ENCODE results near the gene ZNF516. TPM values are rescaled to one million over a fixed set of nuclear protein-coding genes. Genes with fewer than 3 reads are reported as not detected.

Gene ZNF516
- total RNA-seq, 2 experiments from 2014 or later: 6.5 to 8.6 TPM

- Mint-ChIP-seq H3K36me3 (no peaks in the 10 kb centered on the region), H3K27ac (no peak overlapping the region), H3K4me1 (peaks cover 15% of the 10 kb centered on the region), H3K4me3 (peak overlapping the region; percentile 55), H3K27me3 (peaks cover 55% of the 10 kb centered on the region), H3K9me3 (no peaks in the 10 kb centered on the region)
- no peak for DNase-seq
Measured at GRCh38 chr18:76518860-76519538, 24.0 kb upstream of the ZNF516 start.

- peaks cover 52% of the 10 kb centered on the region for H3K27me3 Mint-ChIP-seq
- no peak for DNase-seq
- H3K9me3 Mint-ChIP-seq: no peaks in the 10 kb centered on the region
- H3K27ac Mint-ChIP-seq: no peak overlapping the region
- peaks cover 15% of the 10 kb centered on the region for H3K4me1 Mint-ChIP-seq
- no peaks in the 10 kb centered on the region for H3K36me3 Mint-ChIP-seq
- peak overlapping the region; percentile 55 for H3K4me3 Mint-ChIP-seq
Measured at GRCh38 chr18:76518123-76518859, 23.2 kb upstream of the ZNF516 start.

- Mint-ChIP-seq H3K36me3 (no peaks in the 10 kb centered on the region), H3K4me1 (peaks cover 15% of the 10 kb centered on the region), H3K27me3 (peaks cover 47% of the 10 kb centered on the region), H3K27ac (no peak overlapping the region), H3K4me3 (no peak overlapping the region), H3K9me3 (no peaks in the 10 kb centered on the region)
- no peak for DNase-seq
Measured at GRCh38 chr18:76515576-76515975, 20.5 kb upstream of the ZNF516 start.

GRCh38 chr18:76514573-76514972, 19.5 kb upstream of the ZNF516 start:
- H3K4me3 Mint-ChIP-seq: no peak overlapping the region

GRCh38 chr18:76507830-76508385, 12.9 kb upstream of the ZNF516 start:
- H3K9me3 Mint-ChIP-seq: no peaks in the 10 kb centered on the region
- H3K27ac Mint-ChIP-seq: no peak overlapping the region
- DNase-seq: no peak
- no peaks in the 10 kb centered on the region for H3K36me3 Mint-ChIP-seq
- no peaks in the 10 kb centered on the region for H3K4me1 Mint-ChIP-seq
- H3K27me3 Mint-ChIP-seq: no peaks in the 10 kb centered on the region
- no peak overlapping the region for H3K4me3 Mint-ChIP-seq

More at GRCh38 chr18:76514573-76514972, 19.5 kb upstream of the ZNF516 start:
- Mint-ChIP-seq H3K9me3 (no peaks in the 10 kb centered on the region), H3K4me1 (peaks cover 15% of the 10 kb centered on the region), H3K27me3 (peaks cover 45% of the 10 kb centered on the region), H3K36me3 (no peaks in the 10 kb centered on the region), H3K27ac (no peak overlapping the region)
- no peak for DNase-seq

GRCh38 chr18:76506974-76507764, 12.1 kb upstream of the ZNF516 start:
- DNase-seq: no peak
- no peak overlapping the region for H3K27ac Mint-ChIP-seq
- no peaks in the 10 kb centered on the region for H3K36me3 Mint-ChIP-seq
- H3K4me3 Mint-ChIP-seq: no peak overlapping the region
- H3K27me3 Mint-ChIP-seq: no peaks in the 10 kb centered on the region
- no peaks in the 10 kb centered on the region for H3K4me1 Mint-ChIP-seq
- H3K9me3 Mint-ChIP-seq: no peaks in the 10 kb centered on the region

- H3K9me3 Mint-ChIP-seq: no peaks in the 10 kb centered on the region
Measured at GRCh38 chr18:76506395-76506794, 11.4 kb upstream of the ZNF516 start.

GRCh38 chr18:76505614-76506013, 10.6 kb upstream of the ZNF516 start:
- Mint-ChIP-seq H3K4me1 (no peaks in the 10 kb centered on the region), H3K27me3 (no peaks in the 10 kb centered on the region), H3K9me3 (no peaks in the 10 kb centered on the region), H3K4me3 (no peak overlapping the region), H3K36me3 (no peaks in the 10 kb centered on the region), H3K27ac (no peak overlapping the region)
- DNase-seq: no peak

More at GRCh38 chr18:76506395-76506794, 11.4 kb upstream of the ZNF516 start:
- Mint-ChIP-seq H3K36me3 (no peaks in the 10 kb centered on the region), H3K4me1 (no peaks in the 10 kb centered on the region), H3K27ac (no peak overlapping the region), H3K4me3 (no peak overlapping the region), H3K27me3 (no peaks in the 10 kb centered on the region)
- no peak for DNase-seq

GRCh38 chr18:76504749-76505148, 9.7 kb upstream of the ZNF516 start:
- Mint-ChIP-seq H3K4me1 (no peaks in the 10 kb centered on the region), H3K9me3 (no peaks in the 10 kb centered on the region), H3K27me3 (no peaks in the 10 kb centered on the region), H3K36me3 (no peaks in the 10 kb centered on the region), H3K4me3 (no peak overlapping the region), H3K27ac (no peak overlapping the region)
- DNase-seq: no peak

- no peak for DNase-seq
- H3K4me1 Mint-ChIP-seq: no peaks in the 10 kb centered on the region
- no peaks in the 10 kb centered on the region for H3K36me3 Mint-ChIP-seq
- no peaks in the 10 kb centered on the region for H3K27me3 Mint-ChIP-seq
- H3K27ac Mint-ChIP-seq: no peak overlapping the region
- H3K9me3 Mint-ChIP-seq: no peaks in the 10 kb centered on the region
- no peak overlapping the region for H3K4me3 Mint-ChIP-seq
Measured at GRCh38 chr18:76503649-76504386, 8.8 kb upstream of the ZNF516 start.

- Mint-ChIP-seq H3K4me1 (no peaks in the 10 kb centered on the region), H3K4me3 (no peak overlapping the region), H3K36me3 (no peaks in the 10 kb centered on the region), H3K9me3 (no peaks in the 10 kb centered on the region), H3K27ac (no peak overlapping the region), H3K27me3 (no peaks in the 10 kb centered on the region)
- DNase-seq: no peak
Measured at GRCh38 chr18:76502551-76502950, 7.5 kb upstream of the ZNF516 start.

- DNase-seq: no peak
- H3K4me3 Mint-ChIP-seq: no peak overlapping the region
- H3K27me3 Mint-ChIP-seq: peaks cover 11% of the 10 kb centered on the region
- H3K36me3 Mint-ChIP-seq: no peaks in the 10 kb centered on the region
- H3K9me3 Mint-ChIP-seq: no peaks in the 10 kb centered on the region
- no peak overlapping the region for H3K27ac Mint-ChIP-seq
- peaks cover 2% of the 10 kb centered on the region for H3K4me1 Mint-ChIP-seq
Measured at GRCh38 chr18:76499637-76500340, 4.7 kb upstream of the ZNF516 start.

GRCh38 chr18:76499021-76499420, 4.0 kb upstream of the ZNF516 start:
- H3K36me3 Mint-ChIP-seq: no peaks in the 10 kb centered on the region
- H3K9me3 Mint-ChIP-seq: no peaks in the 10 kb centered on the region
- H3K27ac Mint-ChIP-seq: no peak overlapping the region
- peaks cover 11% of the 10 kb centered on the region for H3K27me3 Mint-ChIP-seq
- DNase-seq: no peak
- H3K4me3 Mint-ChIP-seq: no peak overlapping the region
- H3K4me1 Mint-ChIP-seq: peaks cover 5% of the 10 kb centered on the region

- Mint-ChIP-seq H3K27me3 (peaks cover 11% of the 10 kb centered on the region), H3K9me3 (no peaks in the 10 kb centered on the region), H3K4me3 (no peak overlapping the region), H3K36me3 (no peaks in the 10 kb centered on the region), H3K27ac (no peak overlapping the region), H3K4me1 (peaks cover 14% of the 10 kb centered on the region)
- DNase-seq: no peak
Measured at GRCh38 chr18:76498064-76498463, 3.0 kb upstream of the ZNF516 start.

Measured in activated naive CD8-positive, alpha-beta T cell treated with anti-CD3 and anti-CD28 coated beads for 36 hours (primary cell).